Endodermal cell (in vitro differentiated cells): ENCODE results near the gene PMS1. TPM values are rescaled to one million over a fixed set of nuclear protein-coding genes. Genes with fewer than 3 reads are reported as not detected.

ENCODE experiments used
- DNase-seq: peaks from one replicate; pipeline ENCODE4 v3.0.0-alpha.2; 2017
- H3K27ac ChIP-seq: 2 replicates; pipeline ENCODE4 v1.5.1; 2013; ENCODE audit warnings: mild to moderate bottlenecking, low read depth, low read length, moderate library complexity
- H3K27me3 ChIP-seq: 2 replicates; pipeline ENCODE4 v1.6.1; 2013; ENCODE audit warnings: mild to moderate bottlenecking, low read length, moderate library complexity; ENCODE audit not compliant: insufficient read depth, control insufficient read depth, poor library complexity, severe bottlenecking
- H3K36me3 ChIP-seq: 2 replicates; pipeline ENCODE4 v1.7.0; 2013; ENCODE audit warnings: mild to moderate bottlenecking, low read length, moderate library complexity; ENCODE audit not compliant: control insufficient read depth, insufficient read depth
- H3K4me1 ChIP-seq: one replicate; pipeline ENCODE4 v1.7.0; 2013; ENCODE audit warnings: low read length; ENCODE audit not compliant: control insufficient read depth, insufficient read depth
- H3K4me3 ChIP-seq: 2 replicates; pipeline ENCODE4 v1.5.1; 2013; ENCODE audit warnings: mild to moderate bottlenecking, low read length, moderate library complexity
- H3K9ac ChIP-seq: 2 replicates; pipeline ENCODE4 v1.6.1; 2013; ENCODE audit warnings: mild to moderate bottlenecking, low read length, moderate library complexity; ENCODE audit not compliant: poor library complexity, severe bottlenecking; ENCODE audit errors: extremely low read depth
- H3K9me3 ChIP-seq: 2 replicates; pipeline ENCODE4 v1.6.1; 2013; ENCODE audit warnings: mild to moderate bottlenecking, low read length, moderate library complexity; ENCODE audit not compliant: control insufficient read depth
- H3K27ac Mint-ChIP-seq: 2 replicates; pipeline ENCODE4 v1.8.0; 2020; ENCODE audit warnings: mixed read lengths
- H3K27me3 Mint-ChIP-seq: 2 replicates; pipeline ENCODE4 v1.8.0; 2021; ENCODE audit warnings: mild to moderate bottlenecking, mixed read lengths; ENCODE audit not compliant: insufficient read depth
- H3K36me3 Mint-ChIP-seq: 2 replicates; pipeline ENCODE4 v1.8.0; 2020; ENCODE audit warnings: low read depth, mixed read lengths
- H3K4me1 Mint-ChIP-seq: 2 replicates; pipeline ENCODE4 v1.8.0; 2020; ENCODE audit warnings: mixed read lengths
- H3K4me3 Mint-ChIP-seq: 2 replicates; pipeline ENCODE4 v1.8.0; 2020; ENCODE audit warnings: mild to moderate bottlenecking, moderate library complexity, mixed read lengths
- H3K9me3 Mint-ChIP-seq: 2 replicates; pipeline ENCODE4 v1.8.0; 2020; ENCODE audit warnings: mild to moderate bottlenecking, mixed read lengths
- CTCF ChIP-seq: fragments of 200-600 bp; sonication (generic); conservative IDR thresholded peaks from 2 replicates; pipeline ENCODE4 v1.5.0; 2021; ENCODE audit warnings: antibody characterized with exemption, mild to moderate bottlenecking
- WGBS, 2 experiments: methylation state at CpG; one replicate each; pipeline versions ENCODE4 v1.1.5 to v1.1.7; 2013; ENCODE audit warnings: missing lambda C conversion rate in 2 of 2, mixed read lengths in 1 of 2; ENCODE audit not compliant: insufficient coverage in 1 of 2, insufficient read length in 1 of 2; 5-methylcytosine and 5-hydroxymethylcytosine counted together
- total RNA-seq, 2 donors: library from RNA; stranded (reverse); fragmentation: NEBNext Ultra II Directional in 1 of 2; extraction: Animal tissue kit (Norgen Biotek cat#: 25700) in 1 of 2; gene quantifications; 2 replicates in 1 of 2; 3 replicates in 1 of 2; pipeline ENCODE4 v1.2.1, GENCODE V29; 2021

Gene PMS1
- total RNA-seq, 2 donors from 2014 or later, result 51.9 to 61.5 TPM

- H3K9me3 Mint-ChIP-seq, result no peaks in the 10 kb centered on the region
- no peak overlapping the region for H3K4me3 Mint-ChIP-seq
- Histone ChIP-seq H3K27ac (no peak overlapping the region), H3K9me3 (no peaks in the 10 kb centered on the region), H3K4me3 (no peak overlapping the region), H3K27me3 (no peaks in the 10 kb centered on the region), H3K4me1 (no peaks in the 10 kb centered on the region), H3K9ac (no peak overlapping the region), H3K36me3 (no peaks in the 10 kb centered on the region)
- no peak for TF ChIP-seq CTCF
- H3K36me3 Mint-ChIP-seq, result no peaks in the 10 kb centered on the region
- no peak overlapping the region for H3K27ac Mint-ChIP-seq
- DNase-seq, result no peak
- no peaks in the 10 kb centered on the region for H3K27me3 Mint-ChIP-seq
- H3K4me1 Mint-ChIP-seq, result peaks cover 7% of the 10 kb centered on the region
Measured at GRCh38 chr2:189901664-189902063, 117.4 kb downstream of the PMS1 start.

- WGBS, 2 experiments, result 92 to 100% methylated on average over 1 to 2 of the region's 3 CpGs
- H3K27ac Mint-ChIP-seq, result no peak overlapping the region
Measured at GRCh38 chr2:189913821-189914220, 129.6 kb downstream of the PMS1 start.

GRCh38 chr2:189916651-189917050 lies 132.4 kb downstream of the PMS1 start:
- Histone ChIP-seq H3K27ac (no peak overlapping the region), H3K4me3 (no peak overlapping the region), H3K9me3 (peaks cover 7% of the 10 kb centered on the region), H3K9ac (no peak overlapping the region), H3K27me3 (no peaks in the 10 kb centered on the region), H3K4me1 (no peaks in the 10 kb centered on the region), H3K36me3 (no peaks in the 10 kb centered on the region)
- H3K4me1 Mint-ChIP-seq, result peaks cover 2% of the 10 kb centered on the region
- no peak for DNase-seq
- peaks cover 2% of the 10 kb centered on the region for H3K36me3 Mint-ChIP-seq
- H3K27ac Mint-ChIP-seq, result no peak overlapping the region
- no peak for TF ChIP-seq CTCF
- H3K27me3 Mint-ChIP-seq, result peaks cover 3% of the 10 kb centered on the region
- whole genome bisulfite sequencing, 2 experiments, result 93% methylated on average over 2 of the region's 2 CpGs; no CpG with 5 or more reads in 1 of the 2 experiments
- no peak overlapping the region for H3K4me3 Mint-ChIP-seq
- H3K9me3 Mint-ChIP-seq, result peaks cover 9% of the 10 kb centered on the region

More at GRCh38 chr2:189913821-189914220, 129.6 kb downstream of the PMS1 start:
- H3K4me3 ChIP-seq, result no peak overlapping the region
- H3K9ac ChIP-seq, result no peak overlapping the region
- H3K4me1 Mint-ChIP-seq, result no peaks in the 10 kb centered on the region
- H3K27me3 Mint-ChIP-seq, result no peaks in the 10 kb centered on the region
- peaks cover 9% of the 10 kb centered on the region for H3K9me3 Mint-ChIP-seq
- H3K27ac ChIP-seq, result no peak overlapping the region
- H3K36me3 ChIP-seq, result no peaks in the 10 kb centered on the region
- H3K36me3 Mint-ChIP-seq, result peaks cover 2% of the 10 kb centered on the region
- TF ChIP-seq CTCF, result no peak
- H3K27me3 ChIP-seq, result no peaks in the 10 kb centered on the region
- no peak overlapping the region for H3K4me3 Mint-ChIP-seq
- no peak for DNase-seq
- no peaks in the 10 kb centered on the region for H3K4me1 ChIP-seq
- H3K9me3 ChIP-seq, result peaks cover 7% of the 10 kb centered on the region

Other genes with a start within 250 kb of the PMS1 start
- gene SLC40A1, start 203.7 kb upstream of the PMS1 start, total RNA-seq, result 10 to 100 TPM; 74.1 to 96.8 TPM
- 10 to 100 TPM; 43.3 to 56.2 TPM for gene ASNSD1, start 123.0 kb upstream of the PMS1 start, total RNA-seq
- 1 to 10 TPM; 4.3 to 7.4 TPM for gene ANKAR, start 109.8 kb upstream of the PMS1 start, total RNA-seq
- gene OSGEPL1, start 21.7 kb upstream of the PMS1 start, total RNA-seq, result 10 to 100 TPM in 1 of 2 donors, 1 to 10 TPM in 1; 9.7 to 16.1 TPM
- 10 to 100 TPM; 51.2 to 53.0 TPM for gene ORMDL1, start 111 bp upstream of the PMS1 start, total RNA-seq